GDM1 (cell line): Measurements from ENCODE around the gene CNDP1.
"Not testable (repeated sequence)": the region's sequence is repeated elsewhere in the genome, so short reads cannot be mapped to it uniquely, and the experiment has no call there.

Source experiments
- DNase-seq: peaks from one replicate; lab custom pipeline; 2025; lab: John Stamatoyannopoulos, UW

Gene CNDP1

DNA sequence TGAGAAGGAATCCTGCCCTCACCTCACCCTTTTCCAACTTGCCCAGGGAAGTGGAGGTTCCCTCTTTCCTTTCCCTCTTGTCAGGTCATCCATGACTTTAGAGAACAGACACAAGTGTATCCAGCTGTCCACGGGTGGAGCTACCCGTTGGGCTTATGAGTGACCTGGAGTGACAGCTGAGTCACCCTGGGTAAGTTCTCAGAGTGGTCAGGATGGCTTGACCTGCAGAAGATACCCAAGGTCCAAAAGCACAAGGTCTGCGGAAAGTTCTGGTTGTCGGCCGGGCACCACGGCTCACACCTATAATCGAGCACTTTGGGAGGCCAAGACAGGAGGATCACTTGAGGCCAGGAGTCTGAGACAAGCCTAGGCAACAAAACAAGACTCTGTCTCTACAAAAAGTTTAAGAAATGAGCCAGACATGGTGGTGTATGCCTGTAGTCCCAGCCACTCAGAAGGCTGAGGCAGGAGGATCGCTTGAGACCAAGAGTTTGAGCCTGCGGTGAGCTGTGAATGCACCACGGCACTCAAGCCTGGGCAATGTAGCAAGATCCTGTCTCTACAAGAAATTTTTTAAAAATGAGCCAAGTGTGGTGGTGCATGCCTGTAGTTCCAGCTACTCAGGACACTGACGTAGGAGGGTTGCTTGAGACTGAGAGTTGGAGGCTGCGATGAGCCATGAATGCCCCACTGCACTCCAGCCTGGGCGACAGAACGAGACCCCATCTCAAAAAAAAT, 14.0 kb upstream of the CNDP1 start:
- no peak for DNase-seq

DNA sequence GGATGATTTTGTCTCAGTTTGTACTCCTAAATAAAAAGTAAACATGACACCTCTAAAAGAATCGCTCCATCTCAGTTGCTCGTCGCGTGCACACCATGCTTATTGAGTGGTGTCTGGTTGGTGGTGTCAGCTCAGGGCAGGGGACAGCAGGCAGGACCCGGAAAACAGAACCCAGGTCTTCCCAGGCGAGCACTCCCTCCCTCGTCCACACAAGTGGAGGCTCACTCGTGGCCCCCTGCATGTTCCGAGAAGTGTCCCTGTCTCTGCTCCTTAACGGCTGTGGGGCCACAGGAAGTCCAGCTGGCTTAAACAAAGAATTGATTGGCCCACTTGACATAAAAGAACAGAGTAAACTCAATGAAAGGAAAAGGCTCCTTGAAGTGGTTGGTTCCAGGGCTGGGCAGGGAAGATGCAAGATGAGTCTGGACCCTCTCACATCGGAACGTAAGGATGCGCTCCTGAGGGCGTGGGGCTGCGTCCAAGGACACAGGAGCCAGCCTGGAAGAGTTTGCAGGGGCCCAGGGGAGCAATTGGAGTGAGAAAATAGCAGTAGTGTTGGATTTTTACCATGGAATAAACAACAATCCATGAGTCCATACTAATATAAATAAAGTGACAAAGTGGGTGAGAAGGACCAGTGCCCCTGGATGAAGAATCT, 13.1 kb upstream of the CNDP1 start:
- no peak for DNase-seq

DNA sequence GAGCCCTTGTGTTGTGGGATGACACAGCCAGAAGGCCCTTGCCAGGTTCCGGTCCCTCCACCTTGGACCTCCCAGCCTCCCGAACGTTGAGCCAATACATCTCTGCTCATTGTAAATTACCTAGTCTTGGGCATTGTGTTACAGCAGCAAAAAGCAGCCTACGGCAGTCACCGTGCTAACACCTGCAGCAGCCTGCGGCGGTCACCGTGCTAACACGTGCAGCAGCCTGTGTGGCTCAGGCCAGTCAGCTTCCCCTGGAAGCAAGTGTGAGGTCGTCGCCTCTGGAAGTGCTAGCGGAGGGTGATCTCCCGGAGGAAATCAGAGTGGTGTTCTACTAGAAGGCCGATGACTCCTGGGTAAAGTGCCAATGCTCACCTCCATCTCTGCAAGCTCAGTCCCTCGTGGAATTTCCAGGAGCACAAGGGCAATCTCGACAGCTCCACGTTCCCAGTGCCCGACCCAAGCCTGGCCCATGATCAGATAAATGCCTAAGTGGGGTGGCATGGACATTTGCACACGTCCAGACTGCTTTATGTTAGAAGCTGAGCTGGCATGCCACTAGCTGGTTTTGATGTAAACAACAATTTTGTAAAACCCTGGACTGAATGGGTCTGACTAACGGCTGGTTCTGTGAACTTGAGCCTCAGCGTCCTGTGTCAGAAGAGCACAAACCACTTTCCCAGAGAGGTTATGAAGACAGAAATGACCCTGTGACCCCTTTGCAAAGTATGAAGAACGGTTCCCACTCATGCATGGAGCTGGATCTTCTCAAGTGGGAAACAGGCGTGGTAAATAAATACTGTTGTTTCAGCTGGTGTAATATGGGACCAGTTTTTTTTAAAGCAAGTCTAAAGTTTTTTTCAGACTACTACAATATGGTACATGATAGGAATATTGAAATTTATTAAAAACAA, 11.4 kb upstream of the CNDP1 start:
- no peak for DNase-seq

DNA sequence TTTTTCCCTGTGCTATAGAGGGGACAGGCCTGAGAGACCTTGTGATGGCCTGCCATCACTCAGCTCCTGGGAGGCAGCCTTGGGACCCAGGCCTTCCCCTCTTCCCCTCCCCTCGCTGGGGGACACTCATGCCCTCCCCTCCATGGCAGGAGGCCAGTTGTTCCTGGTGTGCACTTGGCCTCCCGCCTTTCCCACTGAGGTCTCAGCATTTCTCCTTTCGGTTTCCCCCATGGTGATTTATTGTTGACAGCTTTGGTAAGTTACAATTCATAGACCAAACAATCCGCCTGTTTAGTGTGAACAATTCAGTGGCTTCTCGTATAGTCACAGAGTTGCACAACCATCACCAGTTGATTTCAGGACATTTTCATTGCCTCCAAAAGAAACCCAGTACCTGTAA, 10.2 kb upstream of the CNDP1 start:
- peak; percentile 74 for DNase-seq

GRCh38 chr18:74524915-74525314, 9.4 kb upstream of the CNDP1 start:
- DNase-seq, result not testable (repeated sequence)

- no peak for DNase-seq
These were observed 8.6 kb upstream of the CNDP1 start for GRCh38 chr18:74525741-74526140.

GRCh38 chr18:74526488-74526887, 7.8 kb upstream of the CNDP1 start:
- no peak for DNase-seq

- DNase-seq, result no peak
These were observed 5.8 kb upstream of the CNDP1 start for GRCh38 chr18:74528478-74528877.

GRCh38 chr18:74528913-74529312, 5.4 kb upstream of the CNDP1 start:
- no peak for DNase-seq

DNA sequence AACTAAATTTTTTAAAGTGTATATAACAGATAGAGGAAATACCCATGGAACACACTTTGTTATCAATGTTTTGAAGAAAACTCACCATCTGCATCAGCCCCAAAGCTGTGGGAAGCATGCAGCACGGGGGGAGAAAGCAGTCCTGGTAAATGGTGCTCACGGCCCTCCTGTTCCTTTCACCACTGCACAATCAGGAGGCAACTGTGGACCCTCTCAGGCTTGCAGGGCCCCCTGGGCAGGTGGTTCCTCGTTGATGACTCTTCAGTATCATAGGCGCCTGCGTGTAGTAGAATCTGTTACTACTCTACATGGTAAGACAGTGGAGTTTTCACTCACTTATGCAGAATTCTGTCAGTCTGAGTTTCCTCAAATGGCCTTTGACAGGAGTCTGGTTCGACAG, 4.9 kb upstream of the CNDP1 start:
- no peak for DNase-seq

DNA sequence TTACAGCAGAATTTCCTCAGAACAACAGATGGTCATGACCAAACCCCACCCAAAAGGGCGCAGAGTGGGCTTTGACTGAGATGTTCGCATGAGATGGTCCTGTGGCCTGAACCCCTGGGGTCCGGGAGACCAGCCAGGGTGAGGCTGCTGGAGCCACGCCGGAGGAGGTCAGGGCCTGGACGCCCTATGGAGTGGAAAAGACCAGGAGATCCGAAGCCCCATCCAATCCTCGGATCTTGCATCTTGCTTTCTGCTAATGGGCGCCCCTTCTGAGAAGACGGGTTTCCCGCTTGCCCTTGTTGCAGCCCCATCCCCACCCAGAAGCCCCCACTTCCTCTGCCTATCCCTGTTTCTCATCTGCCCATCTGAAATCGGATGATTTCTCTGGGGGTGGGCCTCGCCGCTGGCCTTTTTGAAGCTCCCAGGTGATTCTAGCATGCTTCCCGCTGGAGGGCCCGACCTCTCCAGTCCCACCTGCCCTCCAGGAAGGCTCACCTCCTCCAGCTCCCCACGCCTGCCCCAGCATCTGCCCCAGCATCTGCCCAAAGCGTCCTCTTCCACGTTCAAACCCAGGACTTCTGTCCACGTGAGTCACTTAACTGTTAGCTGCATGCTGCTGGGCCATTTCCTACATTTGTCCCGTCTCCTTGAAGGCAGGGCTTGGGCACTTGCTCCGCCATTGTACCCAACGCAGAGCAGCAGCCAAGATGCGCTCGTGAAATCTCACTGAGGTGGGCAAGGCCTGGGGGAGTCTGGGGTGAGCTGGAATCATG, 4.3 kb upstream of the CNDP1 start:
- no peak for DNase-seq

- DNase-seq, result no peak
These were observed 3.8 kb upstream of the CNDP1 start for GRCh38 chr18:74530584-74530862.

GRCh38 chr18:74531043-74531442, 3.3 kb upstream of the CNDP1 start:
- no peak for DNase-seq

DNA sequence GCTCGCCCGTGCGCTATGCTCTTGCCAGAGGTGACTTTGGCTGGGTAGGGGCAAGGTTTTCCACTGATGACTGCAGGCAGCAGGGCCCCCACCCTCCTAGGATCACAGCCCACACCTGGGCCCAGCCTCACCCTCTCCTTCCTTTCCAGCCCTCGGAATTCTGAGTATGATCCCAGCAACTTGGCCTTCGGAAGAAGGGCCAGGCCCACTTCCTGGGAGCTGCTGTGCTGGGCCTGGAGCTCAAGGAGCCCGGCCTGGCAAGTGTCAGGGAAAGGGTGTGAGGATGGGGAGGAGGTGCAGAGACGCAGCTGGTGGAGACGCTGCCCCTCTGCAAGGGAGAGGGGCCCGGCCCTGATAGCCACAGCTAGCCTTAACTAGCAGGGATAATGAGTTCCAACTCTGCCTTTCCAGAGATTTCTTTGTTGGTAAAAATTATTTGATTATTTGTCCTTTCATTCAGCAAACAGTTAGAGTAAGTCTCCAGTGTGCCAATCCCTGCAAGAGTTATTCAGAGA, 1.7 kb upstream of the CNDP1 start:
- no peak for DNase-seq

GRCh38 chr18:74533666-74534065, 634 bp upstream of the CNDP1 start:
- no peak for DNase-seq

- no peak for DNase-seq
These were observed 815 bp downstream of the CNDP1 start for GRCh38 chr18:74534981-74535649.

DNA sequence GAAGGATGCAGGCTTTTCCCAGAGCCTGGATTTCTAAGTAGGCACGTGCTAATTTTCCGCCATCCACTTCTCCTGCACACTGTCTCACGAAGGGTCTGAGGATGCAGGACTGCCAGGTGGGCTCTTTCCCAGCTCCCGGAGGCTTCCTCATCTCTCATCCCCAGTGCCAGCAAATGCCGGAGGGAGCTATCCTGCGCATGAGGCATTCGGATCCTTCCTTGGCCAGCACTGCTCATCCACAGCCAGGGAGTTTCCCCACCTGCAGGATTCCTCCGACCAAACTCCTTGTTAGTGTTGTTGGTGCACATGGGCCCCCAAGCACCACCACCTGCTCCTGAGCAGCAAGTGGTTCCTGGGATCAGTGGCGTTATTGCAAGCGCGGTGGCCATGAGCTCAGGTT, 5.0 kb downstream of the CNDP1 start:
- DNase-seq, result no peak

- DNase-seq, result no peak
These were observed 6.5 kb downstream of the CNDP1 start for GRCh38 chr18:74540652-74541421.

DNA sequence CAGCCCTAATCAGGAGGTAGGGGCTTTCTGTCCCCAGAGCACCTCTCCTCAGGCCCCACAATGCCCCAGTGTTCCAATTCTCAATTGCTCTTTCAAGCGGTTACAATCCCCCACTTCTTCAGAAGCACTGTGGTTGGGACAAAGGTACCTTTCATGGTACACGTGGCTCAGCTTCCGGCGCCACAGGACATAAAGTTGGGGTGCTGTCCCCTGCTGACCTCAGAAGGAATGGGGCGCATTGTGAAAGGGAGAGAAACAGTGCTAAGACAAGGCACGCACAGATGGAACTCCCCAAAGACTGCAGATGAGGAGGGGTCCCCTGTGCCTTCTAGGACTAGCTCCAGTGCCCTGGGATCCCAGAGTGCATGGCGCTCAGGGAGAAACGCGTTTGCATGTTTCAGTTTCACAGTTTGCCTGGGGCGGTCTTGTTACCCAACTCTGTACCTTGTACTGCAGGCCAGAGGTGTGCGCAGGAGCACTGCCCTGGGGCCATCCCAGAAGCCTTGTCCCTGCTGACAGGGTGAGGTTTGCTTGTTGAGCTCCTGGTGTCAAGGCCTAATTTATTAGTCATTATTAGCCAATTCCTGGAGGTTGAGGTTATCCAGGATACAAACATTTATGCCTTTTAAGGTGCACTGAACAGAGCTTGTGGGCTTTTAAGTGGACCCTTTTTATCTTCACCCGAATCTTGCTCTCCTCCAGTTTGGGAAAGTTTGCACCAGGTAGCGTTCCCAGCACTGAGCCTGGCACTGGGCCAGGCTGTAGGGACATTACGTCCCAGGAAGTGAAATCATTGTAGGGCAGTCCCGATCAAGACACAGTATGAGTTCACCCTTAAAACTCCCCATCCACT, 7.6 kb downstream of the CNDP1 start:
- DNase-seq, result no peak

DNA sequence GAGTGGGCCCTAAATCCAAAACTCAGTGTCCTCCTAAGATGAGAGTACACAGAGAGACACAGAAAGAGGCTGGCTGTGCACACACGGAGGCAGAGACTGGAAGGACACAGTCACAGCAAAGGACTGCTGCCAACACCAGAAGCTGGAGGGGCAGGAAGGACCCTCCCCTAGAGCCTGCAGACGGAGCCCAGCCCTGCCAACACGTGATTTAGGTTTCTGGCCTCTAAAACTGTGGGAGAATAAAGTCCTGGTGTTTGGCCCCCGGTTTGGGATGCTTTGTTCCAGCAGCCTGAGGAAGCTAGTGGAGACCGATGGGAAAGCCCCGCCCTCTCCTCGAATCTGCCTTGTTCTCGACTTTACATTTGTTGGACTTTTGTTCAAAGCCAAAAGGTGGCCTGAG, 10.6 kb downstream of the CNDP1 start:
- DNase-seq, result no peak
